Activated CD4-positive, CD25-positive, alpha-beta regulatory T cell treated with anti-CD3 and anti-CD28 coated beads, Interleukin-2, amount 50 U/mL, for 72 hours (primary cell): Measurements from ENCODE around the gene CD4.

ENCODE experiments used
- DNase-seq: peaks from one replicate; pipeline ENCODE4 v3.0.0; 2021

The CD4 gene

GRCh38 chr12:6778574-6779550 is 10.5 kb upstream of the CD4 start:
- peak; percentile 85 for DNase-seq

- no peak for DNase-seq
Measured at GRCh38 chr12:6779708-6780432, 9.5 kb upstream of the CD4 start.

GRCh38 chr12:6780573-6780972 is 8.8 kb upstream of the CD4 start:
- DNase-seq: no peak

- no peak for DNase-seq
Measured at GRCh38 chr12:6782119-6782518, 7.2 kb upstream of the CD4 start.

GRCh38 chr12:6782850-6783566 is 6.3 kb upstream of the CD4 start:
- no peak for DNase-seq

- no peak for DNase-seq
Measured at GRCh38 chr12:6783828-6784227, 5.5 kb upstream of the CD4 start.

- no peak for DNase-seq
Measured at GRCh38 chr12:6784296-6784695, 5.0 kb upstream of the CD4 start.

GRCh38 chr12:6784761-6785160 is 4.6 kb upstream of the CD4 start:
- DNase-seq: no peak

GRCh38 chr12:6786416-6787094 is 2.8 kb upstream of the CD4 start:
- DNase-seq: no peak

GRCh38 chr12:6787309-6787708 is 2.0 kb upstream of the CD4 start:
- no peak for DNase-seq

GRCh38 chr12:6790496-6791150 is 1.3 kb downstream of the CD4 start:
- peak; percentile 43 for DNase-seq

GRCh38 chr12:6791931-6792520 is 2.7 kb downstream of the CD4 start:
- DNase-seq: no peak

GRCh38 chr12:6792522-6793201 is 3.3 kb downstream of the CD4 start:
- DNase-seq: no peak

GRCh38 chr12:6795088-6795487 is 5.8 kb downstream of the CD4 start:
- DNase-seq: no peak

GRCh38 chr12:6796576-6796975 is 7.2 kb downstream of the CD4 start:
- no peak for DNase-seq

- no peak for DNase-seq
Measured at GRCh38 chr12:6799147-6799546, 9.8 kb downstream of the CD4 start.

- DNase-seq: no peak
Measured at GRCh38 chr12:6807170-6807569, 17.8 kb downstream of the CD4 start.

- no peak for DNase-seq
Measured at GRCh38 chr12:6809056-6809455, 19.7 kb downstream of the CD4 start.

- no peak for DNase-seq
Measured at GRCh38 chr12:6810758-6811157, 21.4 kb downstream of the CD4 start.

- no peak for DNase-seq
Measured at GRCh38 chr12:6813363-6813762, 24.0 kb downstream of the CD4 start.

- DNase-seq: no peak
Measured at GRCh38 chr12:6816598-6816997, 27.3 kb downstream of the CD4 start.
